Smooth muscle cell (in vitro differentiated cells): ENCODE data around the gene STX2. TPM values are rescaled to one million over a fixed set of nuclear protein-coding genes. Genes with fewer than 3 reads are reported as not detected.
"Not testable (repeated sequence)": the region's sequence is repeated elsewhere in the genome, so short reads cannot be mapped to it uniquely, and the experiment has no call there.

ENCODE experiments used
- DNase-seq: peaks from one replicate; lab custom pipeline; 2025; ENCODE audit not compliant: unreplicated experiment; lab: John Stamatoyannopoulos, UW
- H2AFZ ChIP-seq: fragments of 200-600 bp; sonication (generic); 2 replicates; pipeline ENCODE4 v1.6.0; 2016; ENCODE audit warnings: antibody characterized with exemption, low read depth, mild to moderate bottlenecking
- H3F3A ChIP-seq: fragments of 200-600 bp; sonication (generic); 2 replicates; pipeline ENCODE4 v1.6.0; 2017; ENCODE audit warnings: antibody characterized with exemption, low read depth
- H3K27ac ChIP-seq: fragments of 200-600 bp; sonication (generic); 2 replicates; pipeline ENCODE4 v1.5.1; 2016; ENCODE audit warnings: low read depth, mild to moderate bottlenecking
- H3K27me3 ChIP-seq: fragments of 200-600 bp; sonication (generic); 2 replicates; pipeline ENCODE4 v1.6.1; 2016; ENCODE audit warnings: low read depth, mild to moderate bottlenecking
- H3K36me3 ChIP-seq: fragments of 200-600 bp; sonication (generic); 2 replicates; pipeline ENCODE4 v1.5.1; 2016; ENCODE audit warnings: low read depth
- H3K4me1 ChIP-seq: fragments of 200-600 bp; sonication (generic); 2 replicates; pipeline ENCODE4 v1.5.1; 2016; ENCODE audit warnings: low read depth
- H3K4me2 ChIP-seq: fragments of 200-600 bp; sonication (generic); 2 replicates; pipeline ENCODE4 v1.6.0; 2016; ENCODE audit warnings: mild to moderate bottlenecking
- H3K4me3 ChIP-seq: fragments of 200-600 bp; sonication (generic); 2 replicates; pipeline ENCODE4 v1.5.1; 2016; ENCODE audit warnings: mild to moderate bottlenecking
- H3K79me2 ChIP-seq: fragments of 200-600 bp; sonication (generic); 2 replicates; pipeline ENCODE4 v1.6.0; 2016; ENCODE audit warnings: low read depth, mild to moderate bottlenecking
- H3K9ac ChIP-seq: fragments of 200-600 bp; sonication (generic); 2 replicates; pipeline ENCODE4 v1.6.0; 2016; ENCODE audit warnings: low read depth
- H3K9me3 ChIP-seq: fragments of 200-600 bp; sonication (generic); replicated peaks from 2 replicates; pipeline ENCODE4 v1.5.1; 2016; ENCODE audit warnings: low read depth
- H4K20me1 ChIP-seq: fragments of 200-600 bp; sonication (generic); 2 replicates; pipeline ENCODE4 v1.6.0; 2016; ENCODE audit warnings: low read depth
- CTCF ChIP-seq: fragments of 200-600 bp; sonication (generic); IDR thresholded peaks from 2 replicates; pipeline ENCODE4 v1.5.1; 2017; ENCODE audit warnings: borderline replicate concordance, mild to moderate bottlenecking, antibody characterized with exemption; ENCODE audit not compliant: insufficient read depth, poor library complexity, severe bottlenecking
- WGBS: methylation state at CpG from one replicate; pipeline ENCODE4 v1.1.7; 2016; ENCODE audit warnings: low lambda C conversion rate; 5-methylcytosine and 5-hydroxymethylcytosine counted together
- polyA plus RNA-seq: library from polyadenylated mRNA; unstranded; fragments of >200 nt; fragmentation: Nextera tagmentation; extraction: Ambion mirVana; gene quantifications from 2 replicates; pipeline ENCODE4 v1.2.1, GENCODE V29; 2016
- total RNA-seq: library from RNA; depleted of rRNA; stranded (reverse); fragments of >200 nt; gene quantifications from 2 replicates; pipeline ENCODE4 v1.2.3, GENCODE V29; 2014

The STX2 gene
- total and polyA plus RNA-seq, 2 experiments from 2014 or later, result 25.3 to 32.8 TPM

- Histone ChIP-seq H3K27me3 (no peaks in the 10 kb centered on the region), H3K27ac (no peak overlapping the region), H3K9me3 (no peaks in the 10 kb centered on the region), H3K4me3 (no peak overlapping the region), H4K20me1 (no peaks in the 10 kb centered on the region), H3K4me2 (no peak overlapping the region), H3K9ac (no peak overlapping the region), H3K4me1 (no peaks in the 10 kb centered on the region), H3K79me2 (no peaks in the 10 kb centered on the region), H2AFZ (no peak overlapping the region), H3F3A (no peaks in the 10 kb centered on the region), H3K36me3 (no peaks in the 10 kb centered on the region)
- WGBS, result 72% methylated on average over 5 of the region's 5 CpGs
- DNase-seq, result no peak
- TF ChIP-seq CTCF, result no peak
Observed at GRCh38 chr12:130863298-130863697, 24.2 kb upstream of the STX2 start.

GRCh38 chr12:130862771-130863170 lies 23.7 kb upstream of the STX2 start:
- not testable (repeated sequence) for H3K4me2 ChIP-seq

GRCh38 chr12:130862161-130862560 lies 23.1 kb upstream of the STX2 start:
- no peaks in the 10 kb centered on the region for H3K9me3 ChIP-seq
- no peak overlapping the region for H3K27ac ChIP-seq
- WGBS, result 88% methylated on average over 4 of the region's 4 CpGs
- H4K20me1 ChIP-seq, result no peaks in the 10 kb centered on the region
- H3K4me1 ChIP-seq, result no peaks in the 10 kb centered on the region
- no peak for DNase-seq
- no peak overlapping the region for H2AFZ ChIP-seq
- TF ChIP-seq CTCF, result no peak
- H3K9ac ChIP-seq, result no peak overlapping the region
- H3F3A ChIP-seq, result no peaks in the 10 kb centered on the region
- H3K4me2 ChIP-seq, result no peak overlapping the region
- H3K79me2 ChIP-seq, result no peaks in the 10 kb centered on the region
- H3K27me3 ChIP-seq, result no peaks in the 10 kb centered on the region
- no peak overlapping the region for H3K4me3 ChIP-seq
- no peaks in the 10 kb centered on the region for H3K36me3 ChIP-seq

More at GRCh38 chr12:130862771-130863170, 23.7 kb upstream of the STX2 start:
- not testable (repeated sequence) for H3K27me3 ChIP-seq, H2AFZ ChIP-seq, H3K27ac ChIP-seq, H3K9me3 ChIP-seq, H3K79me2 ChIP-seq, H3K4me1 ChIP-seq, DNase-seq, H3K36me3 ChIP-seq, H3F3A ChIP-seq, H4K20me1 ChIP-seq, H3K4me3 ChIP-seq, H3K9ac ChIP-seq
- 96% methylated on average over 8 of the region's 8 CpGs for WGBS

GRCh38 chr12:130860311-130860710 lies 21.3 kb upstream of the STX2 start:
- Histone ChIP-seq H3K79me2 (no peaks in the 10 kb centered on the region), H4K20me1 (no peaks in the 10 kb centered on the region), H3F3A (no peaks in the 10 kb centered on the region), H3K9ac (no peak overlapping the region), H3K4me1 (no peaks in the 10 kb centered on the region), H3K4me3 (no peak overlapping the region), H2AFZ (no peak overlapping the region), H3K4me2 (no peak overlapping the region), H3K27me3 (no peaks in the 10 kb centered on the region), H3K9me3 (no peaks in the 10 kb centered on the region), H3K36me3 (no peaks in the 10 kb centered on the region), H3K27ac (no peak overlapping the region)
- 83% methylated on average over 9 of the region's 9 CpGs for WGBS
- no peak for DNase-seq
- no peak for TF ChIP-seq CTCF
